Stimulated activated CD4-positive, alpha-beta T cell treated with anti-CD3 and anti-CD28 coated beads, Interleukin-1b, Interleukin-23, amount 100 ng/mL, for 24 hours (primary cell): ENCODE data around the gene KLK8.

Source experiments
- DNase-seq, 4 experiments: peaks; one replicate each; pipeline ENCODE4 v3.0.0-alpha.2; 2020; ENCODE audit warnings: low read depth in 4 of 4, low spot score in 1 of 4

KLK8 gene

DNA sequence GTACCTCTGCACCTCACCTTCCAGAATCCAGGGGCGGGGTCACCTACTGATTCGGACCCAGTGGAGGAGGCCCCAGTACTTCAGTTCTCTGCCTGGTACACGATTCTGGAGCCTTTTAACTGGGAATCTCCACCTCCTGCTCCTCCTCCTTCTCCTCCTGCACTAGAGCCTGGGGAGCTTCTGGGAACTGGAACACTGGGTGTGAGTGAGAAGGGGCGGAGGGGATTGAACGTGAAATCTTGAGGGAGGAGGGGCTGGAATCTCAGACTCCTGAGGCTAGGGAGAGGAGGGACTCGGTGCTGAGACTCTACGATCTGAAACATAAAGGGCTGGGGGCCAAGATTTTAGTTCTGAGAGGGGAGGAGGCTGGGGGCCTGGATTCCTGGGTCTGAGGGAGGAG lies at the start of gene KLK8:
Gene KLK8 (minus strand): TSS at position 90 of the 400 bp plus-strand sequence. CDS start 437 bp downstream, outside the sequence.
- no peak for DNase-seq

DNA sequence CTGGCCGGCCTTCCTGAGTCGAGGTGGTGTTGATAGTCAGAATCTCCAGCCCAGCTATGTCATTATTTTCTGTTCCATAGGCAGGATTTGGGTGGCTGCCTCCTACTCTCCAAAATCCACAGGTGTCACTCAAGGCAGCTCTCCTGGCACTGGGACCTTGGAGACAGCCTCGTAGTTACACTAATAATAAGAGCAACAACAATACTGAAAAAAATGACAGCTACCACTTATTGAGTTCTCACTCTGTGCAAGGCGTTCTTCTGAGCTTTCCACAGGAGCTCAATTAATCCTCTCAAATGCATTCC lies 45.6 kb upstream of the KLK8 start:
- no peak for DNase-seq

- DNase-seq: no peak
Measured at GRCh38 chr19:51044327-51044726, 42.9 kb upstream of the KLK8 start.

DNA sequence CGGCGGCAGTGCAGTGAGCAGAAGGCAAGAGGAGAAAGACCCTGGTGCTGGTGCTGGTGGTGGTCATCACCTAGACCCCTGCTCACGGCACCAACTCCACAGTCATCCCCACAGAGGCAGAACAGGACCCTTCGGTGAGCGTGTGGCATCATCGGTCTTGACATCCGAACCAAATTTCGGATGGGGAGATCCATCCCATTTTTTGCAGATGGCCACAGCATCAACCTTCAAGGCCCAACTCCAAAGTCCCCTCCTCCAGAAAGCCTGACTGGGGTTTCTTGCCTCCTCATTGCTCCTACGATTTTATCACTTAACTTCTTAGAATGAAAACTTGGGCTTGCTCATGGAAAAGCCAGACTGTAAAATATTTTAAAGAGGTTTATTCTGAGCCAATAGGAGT lies 42.1 kb upstream of the KLK8 start:
- DNase-seq: no peak

DNA sequence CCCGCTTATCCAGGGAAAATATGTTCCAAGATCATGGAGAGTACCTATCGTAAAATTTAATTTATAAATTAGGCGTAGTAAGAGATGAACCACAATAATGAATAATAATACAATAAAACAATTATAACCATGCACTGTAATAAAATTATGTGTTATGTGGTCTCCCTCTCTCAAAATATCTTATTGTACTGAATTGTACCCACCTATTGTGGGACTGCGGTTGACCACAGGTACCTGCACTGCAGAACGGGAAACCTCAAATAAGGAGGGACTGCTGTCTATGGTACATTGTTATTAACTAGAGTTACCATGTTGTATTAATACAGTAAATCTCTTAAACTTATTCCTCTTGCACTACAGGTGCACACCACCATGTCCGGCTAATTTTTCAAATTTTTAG lies 38.7 kb upstream of the KLK8 start:
- DNase-seq: no peak

- DNase-seq: no peak
Measured at GRCh38 chr19:51036519-51036918, 35.1 kb upstream of the KLK8 start.

GRCh38 chr19:51034704-51035103 lies 33.3 kb upstream of the KLK8 start, which contains the start of gene KLK12:
Gene KLK12 (minus strand): TSS chr19:51035002. CDS start chr19:51034621, 381 bp downstream.
- no peak for DNase-seq

DNA sequence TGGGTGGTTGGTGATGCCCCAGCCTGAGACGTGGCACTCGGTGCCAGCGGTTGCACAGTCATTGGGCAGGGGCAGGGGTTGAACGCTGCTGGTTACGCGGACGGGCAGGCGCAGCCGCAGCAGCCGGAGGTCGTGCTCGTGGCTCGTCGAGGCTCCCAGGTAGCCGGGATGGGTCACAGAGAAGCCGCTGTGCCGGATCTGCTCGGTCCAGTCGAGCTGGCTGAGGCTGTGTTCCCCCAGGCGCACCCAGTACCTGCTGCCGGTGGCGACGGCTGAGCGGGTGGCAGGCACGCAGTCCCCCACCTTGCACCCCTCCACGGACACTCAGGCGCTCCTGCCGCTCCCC lies 30.4 kb upstream of the KLK8 start:
- no peak for DNase-seq

GRCh38 chr19:51031220-51031879 lies 29.9 kb upstream of the KLK8 start:
- no peak for DNase-seq

DNA sequence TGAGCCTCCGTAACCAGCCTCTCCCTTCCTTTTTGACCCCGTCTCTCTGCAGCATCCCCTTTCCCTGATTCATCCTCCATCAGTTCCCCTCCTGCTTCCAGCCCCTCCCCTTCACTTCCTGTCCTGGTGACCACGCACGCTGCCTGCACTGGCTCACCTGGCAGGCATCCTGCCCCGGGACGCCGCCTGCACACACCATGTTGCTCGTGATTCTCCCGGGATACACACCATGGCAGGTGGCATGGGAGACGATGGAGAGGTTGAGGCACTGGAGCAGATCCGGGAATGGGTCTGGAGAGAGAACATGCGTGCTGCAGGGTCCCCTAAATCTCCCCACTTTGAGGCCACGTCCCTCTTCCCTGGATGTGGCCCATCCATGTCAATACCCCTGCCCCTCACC lies 29.2 kb upstream of the KLK8 start:
- no peak for DNase-seq

- DNase-seq: no peak
Measured at GRCh38 chr19:51029718-51030117, 28.3 kb upstream of the KLK8 start.

DNA sequence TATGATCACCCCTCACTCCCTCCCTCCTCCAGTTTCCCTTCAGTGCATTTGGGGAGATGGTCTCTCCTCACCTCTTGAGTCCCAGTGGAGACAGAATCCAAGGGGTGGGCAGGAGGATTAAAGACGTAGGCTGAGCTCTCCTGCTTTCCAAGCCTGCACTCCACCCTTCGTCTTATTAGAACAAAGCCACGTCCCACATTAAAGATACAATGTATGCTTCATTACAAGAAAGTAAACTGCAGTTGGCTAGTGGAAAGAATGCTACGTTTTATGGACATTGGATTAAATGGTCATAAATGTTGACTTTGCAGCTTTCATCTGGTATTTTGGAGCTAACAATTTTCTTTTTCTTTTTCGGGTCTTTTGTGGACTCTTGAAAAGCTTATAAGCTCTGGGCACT lies 26.5 kb upstream of the KLK8 start:
- no peak for DNase-seq

- DNase-seq: no peak
Measured at GRCh38 chr19:51027126-51027806, 25.9 kb upstream of the KLK8 start.

GRCh38 chr19:51026554-51026831 lies 25.1 kb upstream of the KLK8 start, which contains the start of gene KLK11:
Gene KLK11 (minus strand): TSS chr19:51026616. CDS start chr19:51025631, 985 bp downstream.
- DNase-seq: no peak

DNA sequence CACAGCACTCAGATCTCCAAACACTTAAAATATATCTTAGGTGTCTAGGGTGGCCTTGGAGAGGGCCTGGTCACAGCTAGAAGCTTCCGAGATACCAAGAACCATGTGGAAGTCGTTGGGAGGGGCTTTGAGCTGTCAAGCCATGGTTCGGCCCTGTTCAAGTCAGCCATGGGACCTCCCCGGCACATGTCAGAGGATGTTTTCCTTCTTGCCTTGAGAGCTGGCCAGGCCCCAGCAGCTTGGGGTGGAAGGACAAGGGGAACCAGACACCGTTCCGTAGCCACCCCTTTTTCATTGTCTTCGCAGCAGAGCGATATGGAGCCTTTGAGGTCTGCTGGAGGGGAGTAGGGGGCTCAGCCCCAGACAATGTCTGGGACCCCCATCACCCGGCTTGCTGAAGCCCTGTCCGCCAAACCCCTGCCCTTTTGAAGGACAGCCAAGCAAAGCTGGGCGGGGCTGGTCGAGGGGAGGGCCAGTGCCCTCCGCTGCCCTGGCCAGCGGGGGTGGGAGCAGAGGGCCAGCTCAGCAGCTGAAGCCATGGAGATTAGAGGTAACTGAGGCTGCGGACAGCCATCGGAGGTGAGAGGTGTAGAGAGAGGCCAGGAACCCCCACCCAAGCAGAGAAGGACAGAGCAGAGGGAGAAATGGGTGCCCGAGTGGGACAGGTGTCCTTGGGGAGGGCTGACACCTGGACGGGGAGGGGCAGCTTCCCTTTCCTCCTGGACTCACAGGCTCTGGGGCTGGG lies 24.6 kb upstream of the KLK8 start:
- no peak for DNase-seq

DNA sequence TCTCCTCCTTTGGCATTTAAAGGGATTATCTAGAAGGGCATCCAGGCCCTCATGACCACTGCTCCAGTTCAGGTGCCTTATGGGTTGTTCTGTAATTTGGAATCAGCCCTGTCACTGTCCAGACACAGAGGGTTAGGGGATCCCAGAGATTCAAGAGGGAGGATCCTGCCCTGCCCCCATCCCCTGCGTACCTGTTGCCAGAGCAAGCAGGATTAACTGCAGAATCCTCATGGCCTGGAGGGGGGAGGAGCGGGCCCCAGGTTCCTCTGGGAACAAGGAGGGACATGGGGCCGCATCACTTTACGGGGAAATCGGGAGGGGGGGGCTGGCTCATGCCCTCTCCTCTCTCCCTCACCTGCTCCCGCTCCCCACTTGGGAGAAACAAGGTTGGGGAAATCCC lies 24.0 kb upstream of the KLK8 start:
- no peak for DNase-seq

DNA sequence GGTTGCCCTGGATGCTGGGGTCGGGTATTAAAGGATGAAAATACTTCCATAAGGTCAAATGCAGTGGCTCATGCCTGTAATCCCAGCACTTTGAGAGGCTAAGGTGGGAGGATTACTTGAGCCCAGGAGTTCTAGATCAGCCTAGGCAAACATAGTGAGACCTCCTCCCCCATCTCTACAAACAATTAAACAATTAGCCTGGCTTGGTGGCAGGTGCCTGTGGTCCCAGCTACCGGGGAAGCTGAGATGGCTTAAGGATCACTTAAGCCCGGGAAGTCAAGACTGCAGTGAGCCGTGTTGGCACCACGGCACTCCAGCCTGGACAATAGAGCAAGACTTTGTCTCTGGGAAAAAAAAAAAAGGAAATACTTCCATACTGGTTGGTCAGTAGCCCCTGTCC lies 23.5 kb upstream of the KLK8 start:
- DNase-seq: no peak

DNA sequence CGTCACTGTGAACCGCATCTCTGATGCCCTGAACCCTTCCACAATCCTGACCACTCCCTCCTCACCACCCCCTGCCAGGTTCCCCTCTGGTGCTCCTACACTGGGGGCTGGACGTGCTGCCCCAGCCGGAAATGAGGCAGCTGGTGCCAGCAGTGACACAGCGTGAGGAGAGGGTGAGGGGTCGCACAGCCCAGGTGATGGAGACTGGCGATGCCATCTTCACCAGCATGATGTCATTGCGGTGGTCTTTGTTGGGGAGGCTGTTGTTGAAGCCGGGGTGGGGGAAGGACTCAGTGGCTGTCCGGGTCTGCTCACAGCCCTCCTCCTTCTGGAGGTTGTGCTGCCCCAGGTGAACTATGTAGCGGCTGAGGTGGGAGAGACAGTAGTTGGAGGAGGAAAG lies 22.5 kb upstream of the KLK8 start:
- DNase-seq: no peak

DNA sequence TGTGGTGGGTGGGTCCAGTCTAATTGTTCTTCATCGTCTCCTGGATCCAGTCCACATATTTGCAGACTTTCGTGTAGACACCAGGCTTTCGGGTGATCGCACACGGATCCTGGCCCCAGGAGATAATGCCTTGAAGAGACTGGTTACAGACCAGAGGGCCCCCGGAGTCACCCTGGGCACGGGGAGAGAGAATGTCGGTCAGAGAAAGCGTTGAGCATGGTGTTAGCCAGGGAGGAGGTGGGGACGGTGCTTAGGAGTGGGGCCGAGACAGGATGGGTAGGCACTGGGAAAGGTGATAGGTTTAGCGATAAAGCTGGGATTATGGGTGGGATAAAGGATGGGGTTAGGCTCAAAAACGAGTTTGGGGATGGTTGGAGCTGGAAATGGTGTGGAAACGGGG lies 21.1 kb upstream of the KLK8 start:
- no peak for DNase-seq

GRCh38 chr19:51020988-51021651 lies 19.7 kb upstream of the KLK8 start:
- no peak for DNase-seq

DNA sequence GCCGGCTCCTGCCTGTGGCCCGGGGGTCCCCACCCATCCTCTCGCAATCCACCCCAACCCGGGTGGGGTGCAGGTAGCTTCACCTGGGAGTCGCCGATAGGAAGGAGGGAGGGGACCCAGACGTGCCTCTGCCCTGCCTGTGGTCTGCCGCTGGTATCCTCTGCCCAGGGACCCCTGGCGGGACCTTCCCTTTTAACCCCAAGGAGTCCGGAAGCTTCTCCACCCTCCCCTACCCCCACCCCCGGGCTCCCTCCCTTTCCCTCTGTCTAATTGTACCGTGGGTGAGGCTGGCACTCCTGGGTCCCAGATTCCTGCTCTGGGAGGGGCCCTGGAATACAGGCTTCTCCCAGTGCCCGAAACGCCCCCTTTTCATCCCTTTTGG lies 18.1 kb upstream of the KLK8 start, which contains the start of gene KLK10:
Gene KLK10 (minus strand): TSS at position 166 of the 382 bp plus-strand sequence. CDS start 579 bp downstream, outside the sequence.
- no peak for DNase-seq
